ENCODE results near the gene AKT1. TPM values are rescaled to one million over a fixed set of nuclear protein-coding genes. Genes with fewer than 3 reads are reported as not detected.

Gene AKT1
- total RNA-seq, 4 donors from 2014 or later, result 66.6 to 93.7 (median 71.3) TPM

DNA sequence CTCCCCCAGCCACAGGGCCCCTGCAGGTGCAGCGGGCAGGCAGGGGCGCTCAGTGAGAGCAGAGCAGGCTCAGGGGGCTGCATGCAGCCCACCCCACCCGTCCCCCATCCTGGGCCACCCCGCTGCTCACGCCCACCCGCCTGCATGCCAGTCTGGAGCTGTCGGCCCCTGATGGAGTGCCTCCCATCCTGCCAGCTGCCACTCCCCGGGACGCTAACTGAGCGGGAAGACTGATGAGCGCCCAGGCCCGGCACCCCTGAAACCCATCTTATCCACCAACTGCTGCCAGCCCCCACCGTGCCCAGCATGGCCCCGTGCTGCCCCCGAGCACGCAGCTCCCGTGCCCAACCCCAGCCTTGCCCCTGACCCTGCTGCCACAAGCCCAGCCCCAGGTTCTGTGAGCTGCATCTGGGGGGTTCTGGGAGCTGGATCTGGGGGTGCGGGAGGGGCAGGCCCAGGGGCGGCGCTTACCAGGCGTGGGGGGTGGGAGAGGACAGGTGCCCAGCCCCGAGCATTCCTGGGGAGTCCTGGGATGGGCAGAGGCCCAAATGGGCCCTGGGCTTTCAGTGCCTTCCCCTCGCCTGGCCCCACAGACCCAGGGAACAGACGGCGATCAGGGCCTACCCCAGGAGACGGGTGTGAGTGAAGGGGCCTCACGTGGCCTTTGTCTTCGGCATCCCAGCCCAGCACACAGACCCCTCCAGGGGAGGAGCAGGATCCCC lies 13.3 kb downstream of the AKT1 start:
- TF ChIP-seq CTCF (IDR thresholded peaks at IDR 0.05) (no peak), POLR2A (IDR thresholded peaks at IDR 0.05) (no peak)
- no peak for DNase-seq
- Histone ChIP-seq H3K27ac (no peak overlapping the region), H3K36me3 (peaks cover 0 to 78% (median 11%) of the 10 kb centered on the region in 3 donors), H3K4me1 (peaks cover 12 to 74% (median 14%) of the 10 kb centered on the region in 3 donors), H3K9me3 (no peaks in the 10 kb centered on the region), H3K27me3 (no peaks in the 10 kb centered on the region), H3K4me3 (no peak overlapping the region)
- no CpG with 5 or more reads among the region's 28 CpGs for WGBS, 2 donors
- intact Hi-C loops (cut with DNase I), result no loop called here

DNA sequence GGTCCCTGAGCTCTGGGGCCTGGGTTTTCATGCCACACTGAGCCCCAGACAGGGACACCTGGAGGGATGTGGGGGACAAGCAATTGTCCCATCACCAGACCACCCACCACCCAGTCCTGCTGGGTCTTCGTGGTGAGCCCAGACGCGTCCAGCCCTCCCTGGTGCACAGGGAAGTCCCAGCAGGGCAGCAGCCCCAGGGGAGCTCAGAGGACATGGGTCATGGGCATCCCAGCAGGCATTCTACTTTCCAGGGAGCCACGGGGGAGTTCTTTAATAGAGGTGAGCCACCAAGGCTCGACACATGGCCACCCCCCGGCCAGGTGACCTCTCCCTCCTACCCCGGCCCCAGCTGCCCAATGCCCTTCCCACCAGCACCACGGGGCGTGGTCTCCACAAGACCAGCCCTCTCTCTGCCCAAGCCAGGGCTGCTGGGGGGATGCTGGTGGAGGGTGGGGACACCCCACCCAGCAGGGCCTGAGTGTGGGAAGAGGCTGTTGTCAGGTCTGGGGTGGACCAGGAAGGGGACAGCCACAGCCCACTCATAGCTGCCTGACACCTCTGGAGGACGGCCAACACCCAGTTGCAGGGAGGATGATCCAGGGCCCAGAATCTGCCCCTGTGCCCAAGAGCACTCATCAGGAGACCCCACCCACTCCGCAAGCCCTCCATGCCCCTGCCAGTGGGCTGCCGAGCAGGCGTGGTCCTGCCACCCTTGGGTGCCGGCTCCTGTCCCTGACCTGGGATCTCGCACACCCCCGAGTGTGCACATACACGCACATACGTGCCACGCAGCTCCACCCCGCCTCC lies 14.1 kb downstream of the AKT1 start:
- no peak overlapping the region for H3K4me3 ChIP-seq
- intact Hi-C loops (cut with DNase I), result no loop called here
- H3K27me3 ChIP-seq, result no peaks in the 10 kb centered on the region
- 90 to 100% methylated on average over 1 to 2 of the region's 20 CpGs for WGBS, 2 donors
- peaks cover 8 to 72% (median 14%) of the 10 kb centered on the region in 3 donors for H3K4me1 ChIP-seq
- TF ChIP-seq CTCF (IDR thresholded peaks at IDR 0.05) (no peak), POLR2A (IDR thresholded peaks at IDR 0.05) (no peak)
- DNase-seq, result no peak
- H3K27ac ChIP-seq, result peak overlapping the region in 3 of 4 donors; percentile 23 to 50 (median 26)
- H3K36me3 ChIP-seq, result peaks cover 2 to 76% (median 15%) of the 10 kb centered on the region in 3 donors
- no peaks in the 10 kb centered on the region for H3K9me3 ChIP-seq

GRCh38 chr14:104780513-104781030 lies 15.0 kb downstream of the AKT1 start:
- peaks cover 5 to 78% (median 16%) of the 10 kb centered on the region in 3 donors for H3K36me3 ChIP-seq

DNA sequence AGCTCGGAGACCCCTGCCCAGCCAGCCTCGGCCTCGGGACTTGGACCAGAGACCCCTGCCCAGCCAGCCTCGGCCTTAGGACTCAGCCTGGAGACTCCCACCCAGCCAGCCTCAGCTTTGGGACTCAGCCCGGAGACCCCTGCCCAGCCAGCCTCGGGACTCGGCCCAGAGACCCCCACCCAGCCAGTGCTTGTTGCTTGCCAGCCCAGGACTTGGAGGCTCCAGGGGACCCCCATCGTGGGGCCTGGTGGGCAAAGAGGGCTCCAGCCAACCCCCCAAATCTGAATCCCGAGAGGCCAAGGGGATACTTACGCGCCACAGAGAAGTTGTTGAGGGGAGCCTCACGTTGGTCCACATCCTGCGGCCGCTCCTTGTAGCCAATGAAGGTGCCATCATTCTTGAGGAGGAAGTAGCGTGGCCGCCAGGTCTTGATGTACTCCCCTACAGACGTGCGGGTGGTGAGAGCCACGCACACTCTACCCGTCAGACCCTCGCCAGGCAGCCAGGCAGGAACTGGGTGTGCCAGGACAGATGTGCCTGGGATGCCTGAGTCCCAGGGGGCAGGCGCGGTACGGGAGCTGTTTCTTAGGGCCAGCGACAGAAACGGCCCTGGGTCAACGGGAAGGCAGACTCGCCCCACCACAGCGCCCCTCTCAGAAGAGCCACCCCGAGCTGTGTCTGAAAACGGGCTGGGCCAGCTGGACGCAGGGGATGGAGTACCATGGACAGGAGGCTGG lies 15.6 kb downstream of the AKT1 start:
- TF ChIP-seq CTCF (IDR thresholded peaks at IDR 0.05) (no peak), POLR2A (IDR thresholded peaks at IDR 0.05) (no peak)
- DNase-seq, result no peak
- 100% methylated on average over 1 of the region's 32 CpGs for WGBS, 2 donors

More at GRCh38 chr14:104780513-104781030, 15.0 kb downstream of the AKT1 start:
- intact Hi-C loops (cut with DNase I), result no loop called here
- H3K27ac ChIP-seq, result no peak overlapping the region
- no peaks in the 10 kb centered on the region for H3K9me3 ChIP-seq
- no peak for DNase-seq
- H3K4me1 ChIP-seq, result peaks cover 7 to 65% (median 7%) of the 10 kb centered on the region in 3 donors
- WGBS, 2 donors, result 84% methylated on average over 12 of the region's 24 CpGs; no CpG with 5 or more reads in 1 of the 2 donors
- no peak overlapping the region for H3K4me3 ChIP-seq
- no peaks in the 10 kb centered on the region for H3K27me3 ChIP-seq
- TF ChIP-seq POLR2A (IDR thresholded peaks at IDR 0.05) (no peak), CTCF (IDR thresholded peaks at IDR 0.05) (no peak)

More for the DNA sequence above, 15.6 kb downstream of the AKT1 start:
- Histone ChIP-seq H3K4me1 (peaks cover under 1 to 65% (median 5%) of the 10 kb centered on the region in 3 donors), H3K4me3 (no peak overlapping the region), H3K27ac (no peak overlapping the region), H3K9me3 (no peaks in the 10 kb centered on the region), H3K27me3 (no peaks in the 10 kb centered on the region), H3K36me3 (peaks cover 5 to 78% (median 11%) of the 10 kb centered on the region in 3 donors)
- intact Hi-C loops (cut with DNase I), result no loop called here
